ENCODE results near the gene MUC21. TPM values are rescaled to one million over a fixed set of nuclear protein-coding genes. Genes with fewer than 3 reads are reported as not detected.
"Not testable (repeated sequence)": the region's sequence is repeated elsewhere in the genome, so short reads cannot be mapped to it uniquely, and the experiment has no call there.

The MUC21 gene
- total RNA-seq, 4 donors from 2014 or later = not detected

GRCh38 chr6:31009731-31010130 lies 26.2 kb downstream of the MUC21 start:
- H3K4me3 ChIP-seq = no peak overlapping the region
- H3K27me3 ChIP-seq = no peaks in the 10 kb centered on the region
- no peaks in the 10 kb centered on the region for H3K36me3 ChIP-seq
- intact Hi-C loops (cut with DNase I; ENCODE audit: low total_unique reads) (no loop called here), in situ Hi-C loops (cut with MboI; ENCODE audit: low sequenced_read_pairs in 4 of 4) (no loop called here)
- H3K9me3 ChIP-seq = no peaks in the 10 kb centered on the region
- H3K27ac ChIP-seq = no peak overlapping the region
- ATAC-seq = no peak
- H3K4me1 ChIP-seq = peaks cover 6 to 32% of the 10 kb centered on the region in 2 donors
- TF ChIP-seq CTCF (IDR thresholded peaks at IDR 0.05 in 4 of 5, conservative IDR thresholded peaks at IDR 0.05 in 1 of 5) (no peak), POLR2A (IDR thresholded peaks at IDR 0.05) (no peak)
- no peak for DNase-seq

DNA sequence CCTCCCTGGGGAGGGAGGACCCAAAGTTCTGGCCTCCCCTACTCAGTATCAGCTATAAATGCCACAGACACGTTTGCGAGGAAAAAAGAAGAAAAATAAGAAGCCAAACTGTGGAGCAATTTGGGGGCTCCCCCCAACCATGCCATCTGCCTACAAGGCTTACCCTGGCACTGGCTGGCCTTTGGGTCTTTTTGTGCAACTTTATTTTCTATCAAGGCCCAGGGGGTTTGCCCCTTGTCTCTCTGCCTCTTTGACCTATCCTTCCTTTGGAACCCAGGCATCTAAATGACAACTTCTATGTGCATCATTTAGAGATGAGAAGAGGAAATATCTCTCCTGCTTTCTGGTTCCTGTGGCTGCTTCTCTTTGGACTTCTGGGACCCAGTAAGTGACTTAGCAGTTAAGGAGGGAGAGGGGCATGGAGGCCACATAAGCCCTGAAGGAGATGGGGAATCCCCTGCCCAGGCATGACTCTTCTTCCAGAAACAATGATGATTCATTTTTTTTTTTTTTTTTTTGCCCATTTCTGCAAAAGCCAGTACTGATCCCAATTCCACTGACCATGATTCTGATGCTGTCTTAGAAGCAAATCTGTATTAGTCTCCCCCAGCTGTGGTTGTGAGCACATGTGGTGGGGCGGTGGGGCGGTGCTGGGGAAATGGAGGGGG lies 27.0 kb downstream of the MUC21 start, which contains the start of gene MUC22:
MUC22 (plus strand) TSS at position 82 of the 668 bp plus-strand sequence; CDS start at position 315, 233 bp downstream.
- H3K27ac ChIP-seq = no peak within 1 kb of the TSS
- intact Hi-C loops (cut with DNase I; ENCODE audit: low total_unique reads) = no loop called here
- ATAC-seq (no peak), DNase-seq (no peak)
- H3K27me3 ChIP-seq = no peaks in the 10 kb centered on the region
- H3K36me3 ChIP-seq = no peaks in the 10 kb centered on the region
- no peak within 1 kb of the TSS for H3K4me3 ChIP-seq
- H3K4me1 ChIP-seq = peaks cover 0 to 24% of the 10 kb centered on the region in 2 donors
- no peaks in the 10 kb centered on the region for H3K9me3 ChIP-seq
- in situ Hi-C loops (cut with MboI; ENCODE audit: low sequenced_read_pairs in 4 of 4) = no loop called here
- TF ChIP-seq POLR2A (IDR thresholded peaks at IDR 0.05) = no peak
- TF ChIP-seq CTCF (IDR thresholded peaks at IDR 0.05 in 4 of 5, conservative IDR thresholded peaks at IDR 0.05 in 1 of 5) = no peak

DNA sequence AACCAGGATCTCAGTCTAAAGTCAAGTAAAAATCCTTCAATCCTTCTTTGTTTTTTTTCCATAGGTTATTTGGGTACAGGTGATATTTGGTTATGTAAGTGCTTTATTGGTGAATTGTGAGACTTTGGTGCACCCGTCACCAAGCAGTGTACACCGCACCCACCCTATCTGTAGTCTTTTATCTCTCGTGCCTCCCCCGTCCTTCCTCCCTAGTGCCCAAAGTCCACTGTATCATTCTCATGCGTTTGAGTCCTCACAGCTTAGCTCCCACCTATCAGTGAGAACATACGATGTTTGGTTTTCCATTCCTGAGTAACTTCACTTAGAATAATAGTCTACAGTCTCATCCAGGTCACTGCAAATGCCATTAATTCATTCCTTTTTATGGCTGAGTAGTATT lies 27.6 kb downstream of the MUC21 start:
- intact Hi-C loops (cut with DNase I; ENCODE audit: low total_unique reads) (no loop called here), in situ Hi-C loops (cut with MboI; ENCODE audit: low sequenced_read_pairs in 4 of 4) (no loop called here)
- DNase-seq (no peak), ATAC-seq (no peak)
- Histone ChIP-seq H3K9me3 (no peaks in the 10 kb centered on the region), H3K4me1 (peaks cover 0 to 20% of the 10 kb centered on the region in 2 donors), H3K27ac (no peak overlapping the region), H3K36me3 (no peaks in the 10 kb centered on the region), H3K27me3 (no peaks in the 10 kb centered on the region), H3K4me3 (no peak overlapping the region)
- TF ChIP-seq CTCF (IDR thresholded peaks at IDR 0.05 in 4 of 5, conservative IDR thresholded peaks at IDR 0.05 in 1 of 5) (no peak), POLR2A (IDR thresholded peaks at IDR 0.05) (no peak)

GRCh38 chr6:31016659-31017299 lies 33.3 kb downstream of the MUC21 start:
- in situ Hi-C loops (cut with MboI; ENCODE audit: low sequenced_read_pairs in 4 of 4) = no loop called here
- Histone ChIP-seq H3K4me3 (no peak overlapping the region), H3K9me3 (no peaks in the 10 kb centered on the region), H3K4me1 (no peaks in the 10 kb centered on the region), H3K36me3 (no peaks in the 10 kb centered on the region), H3K27me3 (no peaks in the 10 kb centered on the region), H3K27ac (no peak overlapping the region)
- TF ChIP-seq POLR2A (IDR thresholded peaks at IDR 0.05) = no peak
- TF ChIP-seq CTCF (IDR thresholded peaks at IDR 0.05 in 4 of 5, conservative IDR thresholded peaks at IDR 0.05 in 1 of 5) = no peak
- DNase-seq (no peak), ATAC-seq (no peak)
- intact Hi-C loops (cut with DNase I; ENCODE audit: low total_unique reads) = no loop called here

DNA sequence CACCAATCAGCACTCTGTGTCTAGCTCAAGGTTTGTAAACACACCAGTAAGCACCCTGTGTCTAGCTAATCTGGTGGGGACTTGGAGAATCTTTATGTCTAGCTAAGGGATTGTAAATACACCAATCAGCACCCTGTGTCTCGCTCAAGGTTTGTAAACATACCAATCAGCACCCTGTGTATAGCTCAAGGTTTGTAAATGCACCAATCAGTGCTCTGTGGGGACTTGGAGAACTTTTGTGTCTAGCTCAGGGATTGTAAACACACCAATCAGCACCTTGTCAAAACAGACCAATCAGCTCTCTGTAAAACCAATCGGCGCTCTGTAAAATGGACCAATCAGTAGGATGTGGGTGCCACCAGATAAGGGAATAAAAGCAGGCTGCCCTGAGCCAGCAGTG lies 33.9 kb downstream of the MUC21 start:
- DNase-seq; H3K4me1 ChIP-seq; H3K27ac ChIP-seq; H3K36me3 ChIP-seq; H3K4me3 ChIP-seq; H3K27me3 ChIP-seq; intact Hi-C loops (cut with DNase I; ENCODE audit: low total_unique reads); H3K9me3 ChIP-seq; ATAC-seq; in situ Hi-C loops (cut with MboI; ENCODE audit: low sequenced_read_pairs in 4 of 4): not testable (repeated sequence)

All from gastrocnemius medialis (tissue), 4 donors.